GM19463 (cell line): Measurements from ENCODE around the gene WDR72.
"Not testable (repeated sequence)": the region's sequence is repeated elsewhere in the genome, so short reads cannot be mapped to it uniquely, and the experiment has no call there.

ENCODE experiments used
- ATAC-seq: cut with Tn5 transposase; IDR thresholded peaks from one replicate; pipeline ENCODE4 v1.9.1; 2021; ENCODE audit warnings: mild to moderate bottlenecking, moderate library complexity; ENCODE audit not compliant: unreplicated experiment

The WDR72 gene

GRCh38 chr15:53710906-53711305 lies 48.6 kb downstream of the WDR72 start:
- ATAC-seq, result no peak

DNA sequence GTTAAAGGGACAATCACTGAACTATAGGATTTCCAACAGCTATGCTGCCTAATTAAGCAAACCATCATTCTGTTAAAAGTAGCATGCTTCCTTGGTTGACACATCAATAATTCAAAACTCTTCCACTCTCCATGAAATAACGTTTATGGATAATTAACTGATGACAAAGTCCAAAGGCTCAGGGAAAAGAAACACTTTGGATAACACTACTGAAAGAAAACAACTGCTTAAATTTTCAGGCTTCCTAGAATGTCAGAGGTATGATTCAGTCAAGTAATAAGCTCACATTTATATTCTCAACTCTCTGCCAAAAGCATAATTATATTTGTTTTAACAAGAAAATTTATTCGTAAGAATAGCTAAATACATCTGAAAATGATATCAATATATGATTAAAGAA lies 49.6 kb downstream of the WDR72 start:
- no peak for ATAC-seq

- ATAC-seq, result no peak
Measured at GRCh38 chr15:53695365-53695764, 64.1 kb downstream of the WDR72 start.

GRCh38 chr15:53694476-53694874 lies 65.0 kb downstream of the WDR72 start:
- no peak for ATAC-seq

DNA sequence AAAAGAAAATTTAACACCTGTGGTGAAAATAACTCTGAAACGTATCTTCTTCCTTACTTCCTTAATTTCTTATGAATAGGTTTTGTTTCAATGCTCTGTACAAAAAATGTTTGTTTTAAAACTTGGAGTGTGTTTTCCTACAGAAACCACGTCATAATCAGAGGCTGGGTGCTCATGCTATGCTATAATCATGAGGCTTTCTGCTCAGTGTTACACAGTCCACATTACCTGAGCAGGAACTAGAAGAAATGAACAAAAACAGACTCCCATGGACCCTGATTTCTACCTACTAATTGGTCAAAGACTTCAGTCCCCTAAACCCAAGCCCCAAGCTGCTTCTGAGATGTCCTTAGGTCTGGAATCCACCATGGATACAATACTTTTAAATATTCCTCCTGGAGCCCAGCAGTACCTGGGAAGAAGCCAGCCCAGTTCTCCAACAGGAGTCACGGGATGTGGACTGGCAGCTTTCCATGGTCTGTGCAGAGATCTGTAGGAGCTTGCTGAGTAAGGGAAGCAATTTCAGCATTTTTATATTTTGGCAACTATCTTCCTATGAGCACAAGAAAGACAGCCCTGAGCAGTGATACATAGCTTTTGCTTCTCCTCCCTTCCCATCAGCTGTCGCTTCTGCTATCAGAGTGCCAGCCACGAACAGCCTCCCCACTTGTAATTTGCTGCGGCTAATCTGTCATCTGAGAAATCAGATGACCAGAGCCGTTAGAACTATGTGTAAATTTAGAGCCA lies 65.6 kb downstream of the WDR72 start:
- no peak for ATAC-seq

DNA sequence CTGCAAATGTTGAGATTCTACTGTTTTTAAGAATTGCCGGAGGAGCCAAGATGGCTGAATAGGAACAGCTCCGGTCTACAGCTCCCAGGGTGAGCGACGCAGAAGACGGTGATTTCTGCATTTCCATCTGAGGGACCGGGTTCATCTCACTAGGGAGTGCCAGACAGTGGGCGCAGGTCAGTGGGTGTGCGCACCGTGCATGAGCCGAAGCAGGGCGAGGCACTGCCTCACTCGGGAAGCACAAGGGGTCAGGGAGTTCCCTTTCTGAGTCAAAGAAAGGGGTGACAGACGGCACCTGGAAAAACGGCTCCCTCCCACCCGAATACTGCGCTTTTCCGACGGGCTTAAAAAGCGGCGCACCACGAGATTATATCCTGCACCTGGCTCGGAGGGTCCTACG lies 75.3 kb downstream of the WDR72 start:
- not testable (repeated sequence) for ATAC-seq

- no peak for ATAC-seq
Measured at GRCh38 chr15:53681056-53681455, 78.4 kb downstream of the WDR72 start.

DNA sequence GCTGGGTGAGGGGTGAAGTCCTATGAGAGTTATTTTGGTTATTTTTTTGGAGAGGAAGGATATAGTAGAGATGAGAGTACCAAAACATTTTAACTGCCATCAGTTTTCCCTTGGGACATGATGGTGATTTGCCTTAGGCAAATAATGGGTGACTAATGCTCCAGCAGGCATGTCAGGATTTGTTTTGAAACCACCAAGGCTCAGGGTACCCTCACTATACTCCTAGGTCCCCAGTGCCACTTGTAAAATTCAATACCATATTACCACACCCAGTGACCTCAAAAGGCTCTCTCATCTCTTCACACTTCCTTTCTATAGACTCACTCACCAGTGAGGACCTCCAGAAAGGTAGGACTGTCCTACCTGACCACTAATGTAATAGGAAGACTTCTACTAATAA lies 83.6 kb downstream of the WDR72 start:
- ATAC-seq, result no peak

DNA sequence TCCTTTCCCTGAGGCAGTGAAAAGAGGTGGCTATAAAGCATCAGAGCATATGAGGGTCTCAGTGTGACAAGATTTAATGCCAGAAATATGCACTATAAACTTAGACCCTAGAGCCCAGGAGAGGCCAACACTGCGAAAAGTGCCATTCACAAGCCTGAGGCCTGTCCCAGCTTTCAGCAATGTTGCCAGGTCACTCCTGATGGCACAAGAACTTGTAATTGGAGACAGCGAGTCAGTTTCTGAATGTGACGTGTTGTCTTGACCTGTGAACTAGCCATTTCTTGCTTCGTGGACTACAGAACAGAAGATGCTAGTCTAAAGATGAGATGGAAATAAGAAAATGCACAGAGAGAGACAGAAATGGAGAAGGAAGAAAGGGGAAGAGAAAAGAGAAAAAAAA lies 87.9 kb downstream of the WDR72 start:
- no peak for ATAC-seq

DNA sequence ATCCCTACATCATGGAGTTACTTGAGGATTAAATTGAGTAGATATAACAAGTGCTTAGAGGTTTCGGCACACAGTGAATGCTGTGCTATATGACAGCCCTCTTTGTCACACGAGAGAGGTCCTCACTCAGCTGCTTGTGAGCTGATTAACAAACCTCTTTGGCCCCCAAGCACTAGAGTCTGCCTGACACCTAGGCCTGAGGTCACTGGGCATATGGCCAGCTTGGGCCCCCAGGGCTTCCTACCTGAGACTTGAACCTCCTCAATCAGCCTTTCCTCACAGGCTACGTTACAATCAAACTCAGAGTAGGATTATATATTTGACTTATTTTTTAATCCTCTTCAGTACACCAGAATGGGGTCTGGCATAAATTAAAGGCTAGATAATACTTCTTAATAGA lies 88.8 kb downstream of the WDR72 start:
- ATAC-seq, result no peak

DNA sequence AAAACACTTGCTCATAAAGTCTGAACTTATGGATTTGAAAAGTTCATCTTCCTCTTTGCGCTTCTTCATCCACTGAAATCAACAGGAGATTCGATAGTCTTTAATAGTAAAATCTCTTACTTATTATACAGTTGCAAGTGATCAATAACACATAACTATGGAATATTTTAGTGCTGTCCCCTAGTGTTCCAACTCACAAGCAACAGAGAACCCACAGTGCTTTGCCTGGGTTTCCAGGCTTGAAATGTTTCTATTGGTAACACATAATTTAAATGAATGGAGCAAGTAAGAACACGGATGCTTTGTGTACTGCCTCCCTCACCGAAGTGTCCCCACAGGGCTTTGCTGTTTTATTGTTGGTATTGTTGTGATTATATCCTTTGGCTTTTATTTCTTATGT lies 93.5 kb downstream of the WDR72 start:
- no peak for ATAC-seq

GRCh38 chr15:53658827-53659555 lies 100.5 kb downstream of the WDR72 start:
- ATAC-seq, result no peak

DNA sequence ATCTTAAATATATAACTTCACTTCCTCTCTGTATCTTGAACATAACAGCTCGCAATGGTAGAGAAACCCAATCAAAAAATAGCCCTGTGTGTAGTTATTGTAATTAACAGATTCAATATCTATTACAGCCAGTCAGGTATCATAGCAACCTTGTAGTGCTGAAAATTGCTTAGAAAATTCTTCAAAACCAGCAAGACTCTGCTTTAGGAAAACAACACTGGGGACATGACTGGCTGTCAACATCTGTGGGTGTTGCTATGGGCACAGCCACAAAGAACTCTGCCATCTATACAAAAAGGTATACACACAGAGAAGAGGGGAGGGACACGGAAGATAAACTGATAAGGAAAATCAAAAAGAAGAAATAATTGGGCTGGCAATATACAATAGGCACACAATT lies 101.2 kb downstream of the WDR72 start:
- ATAC-seq, result no peak

DNA sequence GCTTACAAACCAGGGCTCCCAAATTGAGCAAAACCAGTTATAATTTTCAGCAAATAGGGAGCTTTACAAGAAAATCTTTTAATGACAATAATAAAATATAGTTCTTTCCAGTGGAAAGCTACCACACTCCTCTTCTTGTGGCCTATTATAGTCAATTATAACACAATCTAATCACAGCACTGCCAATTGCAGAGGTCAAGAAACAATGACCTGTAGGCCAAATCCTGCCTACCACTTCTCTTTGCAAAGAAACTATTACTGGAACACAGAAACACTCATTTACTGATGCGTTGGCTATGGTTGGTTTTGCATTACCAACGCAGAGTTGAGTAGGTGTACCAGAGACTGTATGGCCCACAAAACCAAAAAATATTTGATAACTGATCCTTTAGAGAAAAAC lies 110.5 kb downstream of the WDR72 start:
- ATAC-seq, result no peak

GRCh38 chr15:53644660-53645059 lies 114.8 kb downstream of the WDR72 start:
- ATAC-seq, result no peak

DNA sequence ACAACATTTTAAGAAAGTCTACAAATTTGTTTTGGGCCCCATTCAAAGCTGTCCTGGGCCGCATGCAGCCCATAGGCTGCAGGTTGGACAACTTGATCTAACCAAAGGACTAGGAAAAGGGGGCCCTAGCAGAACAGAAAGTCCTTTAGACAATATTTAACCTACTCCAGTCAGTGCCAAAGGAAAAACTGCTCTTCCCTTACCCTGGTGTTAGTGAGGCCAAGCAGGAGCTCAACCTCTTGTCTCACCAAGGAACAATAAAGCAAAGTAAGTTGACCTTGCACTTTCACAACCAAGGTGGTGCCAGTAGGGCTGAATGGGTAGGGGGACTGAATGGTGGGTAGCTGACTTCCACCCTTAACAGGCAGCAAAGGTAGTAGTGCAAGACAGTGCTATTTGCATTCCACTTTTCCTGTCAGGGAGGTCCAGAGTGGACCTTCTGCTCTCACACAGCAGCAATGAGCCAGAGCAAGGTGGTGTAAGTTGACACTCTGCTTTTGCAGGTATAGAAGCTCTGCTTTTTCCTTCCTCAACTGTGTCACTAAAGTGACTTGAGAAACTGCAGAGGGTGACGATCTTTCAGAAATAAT lies 124.9 kb downstream of the WDR72 start:
- no peak for ATAC-seq

GRCh38 chr15:53627279-53627678 lies 132.2 kb downstream of the WDR72 start:
- ATAC-seq, result no peak

DNA sequence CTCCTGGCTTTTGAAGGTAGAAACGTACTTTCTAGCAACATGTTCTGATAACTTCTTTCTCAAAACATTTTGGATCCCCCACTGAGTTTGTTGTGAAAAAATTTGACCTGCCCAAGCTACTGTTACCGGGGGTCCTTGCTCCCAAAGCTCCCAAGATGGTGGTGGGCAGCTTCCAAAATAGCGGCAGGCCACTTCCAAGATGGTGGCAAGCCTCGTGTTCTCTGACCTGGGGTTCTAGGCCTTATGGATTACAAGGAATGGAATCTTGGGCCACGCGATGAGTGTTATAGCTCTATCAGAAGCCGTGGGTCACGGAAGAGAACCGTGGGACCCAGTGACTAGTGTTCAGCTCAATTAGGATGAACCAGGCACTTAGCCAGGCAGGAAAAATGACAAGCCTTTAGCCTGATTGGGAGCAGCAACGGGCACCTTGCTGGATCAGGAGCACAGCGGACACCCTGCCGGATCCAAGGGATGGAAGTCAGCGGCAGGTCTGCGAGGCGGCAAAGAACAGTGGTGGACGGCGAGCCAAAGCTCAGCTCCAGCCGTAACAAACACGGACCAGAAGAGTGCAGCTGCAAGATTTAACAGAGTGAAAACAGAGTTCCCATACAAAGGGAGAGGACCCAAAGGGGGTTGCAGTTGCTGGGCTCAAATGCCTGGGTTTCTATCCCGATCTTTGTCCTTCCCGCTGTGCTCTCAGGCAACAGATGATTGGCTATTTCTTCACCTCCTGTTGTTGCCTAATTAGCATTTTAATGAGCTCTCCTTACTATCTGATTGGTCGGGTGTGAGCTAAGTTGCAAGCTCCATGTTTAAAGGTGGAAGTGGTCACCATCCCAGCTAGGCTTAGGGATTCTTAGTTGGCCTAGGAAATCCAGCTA lies 133.3 kb downstream of the WDR72 start:
- ATAC-seq, result no peak

GRCh38 chr15:53625260-53625659 lies 134.2 kb downstream of the WDR72 start:
- ATAC-seq, result no peak

- no peak for ATAC-seq
Measured at GRCh38 chr15:53618461-53618860, 141.0 kb downstream of the WDR72 start.
